SH-SY5Y (cell line): Measurements from ENCODE around the gene APOE.

Experiments
- GATA2 ChIP-seq: IDR thresholded peaks from 2 replicates; pipeline ENCODE4 v1.6.1; 2011; ENCODE audit warnings: mild to moderate bottlenecking, low read depth, low read length
- GATA3 ChIP-seq: IDR thresholded peaks from 2 replicates; pipeline ENCODE4 v1.6.1; 2011; ENCODE audit warnings: low read depth, mild to moderate bottlenecking, low read length, moderate library complexity

- no peak for TF ChIP-seq GATA3
- TF ChIP-seq GATA2 = no peak
Observed at GRCh38 chr19:44886141-44886540, 19.5 kb upstream of the APOE start.
